Measurements from ENCODE around the gene CAMK2D. TPM values are rescaled to one million over a fixed set of nuclear protein-coding genes. Genes with fewer than 3 reads are reported as not detected.
A peak's percentile ranks its signal among the peaks of the same experiment; 100 is the strongest.

Gene CAMK2D
- total RNA-seq, 1 experiment from 2014 or later, result 19.9 TPM

GRCh38 chr4:113618205-113618604 lies 143.3 kb downstream of the CAMK2D start:
- Histone ChIP-seq H3K9me3 (no peaks in the 10 kb centered on the region), H3K4me3 (no peak overlapping the region), H3K27me3 (no peaks in the 10 kb centered on the region), H3K36me3 (no peaks in the 10 kb centered on the region)
- DNase-seq, result no peak

- Histone ChIP-seq H3K4me3 (no peak overlapping the region), H3K27me3 (no peaks in the 10 kb centered on the region), H3K36me3 (no peaks in the 10 kb centered on the region), H3K9me3 (no peaks in the 10 kb centered on the region)
- DNase-seq, result no peak
Observed at GRCh38 chr4:113617195-113617594, 144.3 kb downstream of the CAMK2D start.

GRCh38 chr4:113616443-113616842 lies 145.1 kb downstream of the CAMK2D start:
- no peaks in the 10 kb centered on the region for H3K9me3 ChIP-seq
- H3K27me3 ChIP-seq, result no peaks in the 10 kb centered on the region
- H3K36me3 ChIP-seq, result no peaks in the 10 kb centered on the region
- no peak overlapping the region for H3K4me3 ChIP-seq
- DNase-seq, result no peak

- no peak for DNase-seq
- Histone ChIP-seq H3K27me3 (no peaks in the 10 kb centered on the region), H3K9me3 (no peaks in the 10 kb centered on the region), H3K4me3 (no peak overlapping the region), H3K36me3 (no peaks in the 10 kb centered on the region)
Observed at GRCh38 chr4:113614414-113614813, 147.1 kb downstream of the CAMK2D start.

GRCh38 chr4:113613503-113613902 lies 148.0 kb downstream of the CAMK2D start:
- Histone ChIP-seq H3K27me3 (no peaks in the 10 kb centered on the region), H3K4me3 (no peak overlapping the region), H3K36me3 (no peaks in the 10 kb centered on the region), H3K9me3 (no peaks in the 10 kb centered on the region)
- no peak for DNase-seq

GRCh38 chr4:113610537-113610936 lies 151.0 kb downstream of the CAMK2D start:
- H3K4me3 ChIP-seq, result no peak overlapping the region
- H3K36me3 ChIP-seq, result no peaks in the 10 kb centered on the region; the same call in 1 of the 2 replicates
- no peaks in the 10 kb centered on the region for H3K9me3 ChIP-seq
- DNase-seq, result no peak
- no peaks in the 10 kb centered on the region for H3K27me3 ChIP-seq

- Histone ChIP-seq H3K9me3 (no peaks in the 10 kb centered on the region), H3K27me3 (no peaks in the 10 kb centered on the region), H3K36me3 (no peaks in the 10 kb centered on the region; the same call in 1 of the 2 replicates), H3K4me3 (no peak overlapping the region)
- DNase-seq, result no peak
Observed at GRCh38 chr4:113607998-113608397, 153.5 kb downstream of the CAMK2D start.

- Histone ChIP-seq H3K36me3 (no peaks in the 10 kb centered on the region; the same call in 1 of the 2 replicates), H3K4me3 (no peak overlapping the region), H3K27me3 (no peaks in the 10 kb centered on the region), H3K9me3 (no peaks in the 10 kb centered on the region)
- DNase-seq, result no peak
Observed at GRCh38 chr4:113607147-113607720, 154.3 kb downstream of the CAMK2D start.

- no peak for DNase-seq
- no peaks in the 10 kb centered on the region for H3K27me3 ChIP-seq
- no peak overlapping the region for H3K4me3 ChIP-seq
- no peaks in the 10 kb centered on the region; the same call in 1 of the 2 replicates for H3K36me3 ChIP-seq
- no peaks in the 10 kb centered on the region for H3K9me3 ChIP-seq
Observed at GRCh38 chr4:113604955-113605354, 156.6 kb downstream of the CAMK2D start.

GRCh38 chr4:113603911-113604310 lies 157.6 kb downstream of the CAMK2D start:
- no peaks in the 10 kb centered on the region; the same call in 1 of the 2 replicates for H3K36me3 ChIP-seq
- no peaks in the 10 kb centered on the region for H3K9me3 ChIP-seq
- no peaks in the 10 kb centered on the region for H3K27me3 ChIP-seq
- no peak overlapping the region for H3K4me3 ChIP-seq
- DNase-seq, result no peak

- H3K36me3 ChIP-seq, result no peaks in the 10 kb centered on the region; the same call in 1 of the 2 replicates
- no peaks in the 10 kb centered on the region for H3K9me3 ChIP-seq
- no peak overlapping the region for H3K4me3 ChIP-seq
- H3K27me3 ChIP-seq, result no peaks in the 10 kb centered on the region
- DNase-seq, result no peak
Observed at GRCh38 chr4:113602646-113603228, 158.8 kb downstream of the CAMK2D start.

- DNase-seq, result no peak
- Histone ChIP-seq H3K27me3 (no peaks in the 10 kb centered on the region), H3K4me3 (no peak overlapping the region), H3K9me3 (no peaks in the 10 kb centered on the region), H3K36me3 (no peaks in the 10 kb centered on the region)
Observed at GRCh38 chr4:113601636-113602035, 159.9 kb downstream of the CAMK2D start.

- no peaks in the 10 kb centered on the region for H3K36me3 ChIP-seq
- H3K4me3 ChIP-seq, result no peak overlapping the region
- no peaks in the 10 kb centered on the region for H3K9me3 ChIP-seq
- H3K27me3 ChIP-seq, result no peaks in the 10 kb centered on the region
- DNase-seq, result no peak
Observed at GRCh38 chr4:113596396-113596795, 165.1 kb downstream of the CAMK2D start.

GRCh38 chr4:113594231-113594556 lies 167.3 kb downstream of the CAMK2D start:
- Histone ChIP-seq H3K9me3 (no peaks in the 10 kb centered on the region), H3K4me3 (no peak overlapping the region), H3K27me3 (no peaks in the 10 kb centered on the region), H3K36me3 (no peaks in the 10 kb centered on the region)
- DNase-seq, result no peak

- H3K27me3 ChIP-seq, result no peaks in the 10 kb centered on the region
- no peak for DNase-seq
Observed at GRCh38 chr4:113593400-113594230, 167.9 kb downstream of the CAMK2D start.

GRCh38 chr4:113591982-113592381 lies 169.6 kb downstream of the CAMK2D start:
- Histone ChIP-seq H3K36me3 (no peaks in the 10 kb centered on the region), H3K4me3 (no peak overlapping the region), H3K27me3 (no peaks in the 10 kb centered on the region), H3K9me3 (no peaks in the 10 kb centered on the region)
- DNase-seq, result peak; percentile 13

More at GRCh38 chr4:113593400-113594230, 167.9 kb downstream of the CAMK2D start:
- Histone ChIP-seq H3K9me3 (no peaks in the 10 kb centered on the region), H3K36me3 (no peaks in the 10 kb centered on the region), H3K4me3 (no peak overlapping the region)

- H3K4me3 ChIP-seq, result no peak overlapping the region
- H3K9me3 ChIP-seq, result no peaks in the 10 kb centered on the region
- no peak for DNase-seq
- H3K27me3 ChIP-seq, result no peaks in the 10 kb centered on the region
- no peaks in the 10 kb centered on the region for H3K36me3 ChIP-seq
Observed at GRCh38 chr4:113588895-113589668, 172.5 kb downstream of the CAMK2D start.
